Panc1 (cell line): ENCODE measurements around the gene ZNF512B. TPM values are rescaled to one million over a fixed set of nuclear protein-coding genes. Genes with fewer than 3 reads are reported as not detected.

Experiments used
- ATAC-seq: fragments of 200-7000 bp; cut with Tn5 transposase; 2 replicates; pipeline ENCODE4 v1.9.1; 2020; ENCODE audit warnings: mild to moderate bottlenecking, moderate library complexity
- BruUV-seq: library from RNA; stranded (reverse); fragments of 400-500 nt; replicated peaks from 2 replicates; lab custom pipeline; 2021; lab: Mats Ljungman, UMichigan
- CTCF ChIA-PET: fragments of 300-600 bp; sonication (Branson Sonifier 250); formaldehyde crosslinking; loops from one replicate; lab custom pipeline; 2022; ENCODE audit warnings: antibody characterized with exemption; lab: Charles Lee
- POLR2A ChIA-PET: fragments of 300-600 bp; sonication (Branson Sonifier 250); formaldehyde crosslinking; loops from one replicate; lab custom pipeline; 2022; ENCODE audit warnings: antibody characterized with exemption; lab: Charles Lee
- DNase-seq: peaks from one replicate; pipeline ENCODE4 v3.0.0-alpha.2; 2010; ENCODE audit warnings: low read depth, low spot score
- H3K27ac ChIP-seq: 2 replicates; pipeline ENCODE4 v1.5.1; 2011; ENCODE audit warnings: mild to moderate bottlenecking, low read length, inconsistent platforms
- H3K27me3 ChIP-seq: fragments of 200-500 bp; sonication (Bioruptor generic); 2 replicates; pipeline ENCODE4 v1.6.0; 2014; ENCODE audit warnings: low read length, inconsistent platforms; ENCODE audit not compliant: control insufficient read depth, insufficient read depth
- H3K36me3 ChIP-seq: fragments of 200-500 bp; sonication (Bioruptor generic); 2 replicates; pipeline ENCODE4 v1.5.1; 2014; ENCODE audit warnings: inconsistent platforms, mild to moderate bottlenecking, low read length, moderate library complexity; ENCODE audit not compliant: control insufficient read depth, insufficient read depth
- H3K4me1 ChIP-seq: 2 replicates; pipeline ENCODE4 v1.5.1; 2011; ENCODE audit warnings: inconsistent platforms, mild to moderate bottlenecking, low read length, moderate library complexity; ENCODE audit not compliant: control insufficient read depth, insufficient read depth
- H3K4me3 ChIP-seq, 2 experiments: 2 replicates each; pipeline ENCODE4 v1.5.1; 2011 to 2012; ENCODE audit warnings: low read depth in 2 of 2, low read length in 2 of 2, mild to moderate bottlenecking in 2 of 2, inconsistent platforms in 1 of 2, moderate library complexity in 1 of 2
- H3K9me3 ChIP-seq: fragments of 200-500 bp; sonication (Bioruptor generic); 2 replicates; pipeline ENCODE4 v1.5.1; 2014; ENCODE audit warnings: low read depth, mild to moderate bottlenecking, inconsistent platforms, low read length, moderate library complexity; ENCODE audit not compliant: control insufficient read depth, insufficient read depth
- POLR2AphosphoS5 ChIP-seq: IDR thresholded peaks from 2 replicates; pipeline ENCODE4 v1.6.1; 2012; ENCODE audit warnings: mild to moderate bottlenecking, low read depth, low read length, moderate library complexity
- SIN3A ChIP-seq: IDR thresholded peaks from 2 replicates; pipeline ENCODE4 v1.6.1; 2012; ENCODE audit warnings: low read depth, mild to moderate bottlenecking, low read length, moderate library complexity, borderline replicate concordance; ENCODE audit not compliant: insufficient read depth
- TCF7L2 ChIP-seq: IDR thresholded peaks from 2 replicates; pipeline ENCODE4 v1.6.1; 2011; ENCODE audit warnings: mild to moderate bottlenecking, low read depth, low read length, inconsistent platforms
- in situ Hi-C: cut with HindIII; loops from 2 replicates; pipeline ENCODE4 v1.10.0; 2016; ENCODE audit warnings: low sequenced_read_pairs, low pct_unique_long_range_greater_than_20kb
- intact Hi-C: fragments of 100-400 bp; cut with micrococcal nuclease; formaldehyde crosslinking; loops from one replicate; pipeline ENCODE4 v1.10.0; 2022; ENCODE audit not compliant: unreplicated experiment
- total RNA-seq: library from RNA; stranded (reverse); gene quantifications from one replicate; pipeline ENCODE4 v1.2.1, GENCODE V29; 2021; ENCODE audit not compliant: unreplicated experiment
- TF ChIP-seq, protein P1 (sequence below), 2 experiments: IDR thresholded peaks; 2 replicates each; pipeline ENCODE4 v1.6.1; 2011 to 2012; ENCODE audit warnings: low read depth in 2 of 2, control low read depth in 1 of 2, low read length in 1 of 2, mild to moderate bottlenecking in 1 of 2, moderate library complexity in 1 of 2; ENCODE audit not compliant: insufficient read depth in 1 of 2
- TF ChIP-seq, protein P2 (sequence below): fragments of 450-650 bp; IDR thresholded peaks from 2 replicates; pipeline ENCODE4 v1.5.1; 2017; ENCODE audit warnings: mild to moderate bottlenecking

ZNF512B gene
- total RNA-seq, 1 experiment from 2014 or later = 17.9 TPM

DNA sequence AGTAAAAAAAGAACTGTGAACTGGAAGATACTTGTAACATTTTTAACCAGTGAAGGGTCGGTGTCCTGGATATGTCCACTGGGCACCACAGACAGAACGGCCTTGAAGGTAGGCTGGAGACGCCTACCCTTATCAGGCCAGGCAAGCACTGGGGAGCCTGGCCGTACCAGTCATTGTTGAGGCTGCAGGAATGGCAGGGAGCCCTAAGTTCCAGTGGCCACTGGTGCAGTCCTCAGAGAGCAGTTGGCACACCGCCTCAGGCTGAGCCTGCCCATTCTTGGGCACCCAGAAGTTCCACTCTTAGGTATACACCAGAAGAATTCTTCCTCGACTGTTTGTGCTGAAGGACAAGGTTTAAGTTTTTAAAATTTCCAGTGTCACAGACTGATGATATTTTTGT is 54.3 kb downstream of the ZNF512B start:
- Histone ChIP-seq H3K27ac (no peak overlapping the region), H3K4me1 (peaks cover 22% of the 10 kb centered on the region), H3K36me3 (no peaks in the 10 kb centered on the region; the same call in 1 of the 2 replicates), H3K27me3 (no peaks in the 10 kb centered on the region), H3K9me3 (no peaks in the 10 kb centered on the region), H3K4me3 (no peak overlapping the region)
- ChIA-PET CTCF (no interaction called here), POLR2A (interaction anchor here (0.6 kb wide), 1 partner anchor 56 kb away, joined by 3 read pairs; no protein-coding TSS in a partner anchor)
- TF ChIP-seq, protein P1, sequence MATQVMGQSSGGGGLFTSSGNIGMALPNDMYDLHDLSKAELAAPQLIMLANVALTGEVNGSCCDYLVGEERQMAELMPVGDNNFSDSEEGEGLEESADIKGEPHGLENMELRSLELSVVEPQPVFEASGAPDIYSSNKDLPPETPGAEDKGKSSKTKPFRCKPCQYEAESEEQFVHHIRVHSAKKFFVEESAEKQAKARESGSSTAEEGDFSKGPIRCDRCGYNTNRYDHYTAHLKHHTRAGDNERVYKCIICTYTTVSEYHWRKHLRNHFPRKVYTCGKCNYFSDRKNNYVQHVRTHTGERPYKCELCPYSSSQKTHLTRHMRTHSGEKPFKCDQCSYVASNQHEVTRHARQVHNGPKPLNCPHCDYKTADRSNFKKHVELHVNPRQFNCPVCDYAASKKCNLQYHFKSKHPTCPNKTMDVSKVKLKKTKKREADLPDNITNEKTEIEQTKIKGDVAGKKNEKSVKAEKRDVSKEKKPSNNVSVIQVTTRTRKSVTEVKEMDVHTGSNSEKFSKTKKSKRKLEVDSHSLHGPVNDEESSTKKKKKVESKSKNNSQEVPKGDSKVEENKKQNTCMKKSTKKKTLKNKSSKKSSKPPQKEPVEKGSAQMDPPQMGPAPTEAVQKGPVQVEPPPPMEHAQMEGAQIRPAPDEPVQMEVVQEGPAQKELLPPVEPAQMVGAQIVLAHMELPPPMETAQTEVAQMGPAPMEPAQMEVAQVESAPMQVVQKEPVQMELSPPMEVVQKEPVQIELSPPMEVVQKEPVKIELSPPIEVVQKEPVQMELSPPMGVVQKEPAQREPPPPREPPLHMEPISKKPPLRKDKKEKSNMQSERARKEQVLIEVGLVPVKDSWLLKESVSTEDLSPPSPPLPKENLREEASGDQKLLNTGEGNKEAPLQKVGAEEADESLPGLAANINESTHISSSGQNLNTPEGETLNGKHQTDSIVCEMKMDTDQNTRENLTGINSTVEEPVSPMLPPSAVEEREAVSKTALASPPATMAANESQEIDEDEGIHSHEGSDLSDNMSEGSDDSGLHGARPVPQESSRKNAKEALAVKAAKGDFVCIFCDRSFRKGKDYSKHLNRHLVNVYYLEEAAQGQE (IDR thresholded peaks at IDR 0.05; ENCODE audit: insufficient read depth in 1 of 2, low read depth in 2 of 2, low read length in 1 of 2) = no peak
- TF ChIP-seq, protein P2, sequence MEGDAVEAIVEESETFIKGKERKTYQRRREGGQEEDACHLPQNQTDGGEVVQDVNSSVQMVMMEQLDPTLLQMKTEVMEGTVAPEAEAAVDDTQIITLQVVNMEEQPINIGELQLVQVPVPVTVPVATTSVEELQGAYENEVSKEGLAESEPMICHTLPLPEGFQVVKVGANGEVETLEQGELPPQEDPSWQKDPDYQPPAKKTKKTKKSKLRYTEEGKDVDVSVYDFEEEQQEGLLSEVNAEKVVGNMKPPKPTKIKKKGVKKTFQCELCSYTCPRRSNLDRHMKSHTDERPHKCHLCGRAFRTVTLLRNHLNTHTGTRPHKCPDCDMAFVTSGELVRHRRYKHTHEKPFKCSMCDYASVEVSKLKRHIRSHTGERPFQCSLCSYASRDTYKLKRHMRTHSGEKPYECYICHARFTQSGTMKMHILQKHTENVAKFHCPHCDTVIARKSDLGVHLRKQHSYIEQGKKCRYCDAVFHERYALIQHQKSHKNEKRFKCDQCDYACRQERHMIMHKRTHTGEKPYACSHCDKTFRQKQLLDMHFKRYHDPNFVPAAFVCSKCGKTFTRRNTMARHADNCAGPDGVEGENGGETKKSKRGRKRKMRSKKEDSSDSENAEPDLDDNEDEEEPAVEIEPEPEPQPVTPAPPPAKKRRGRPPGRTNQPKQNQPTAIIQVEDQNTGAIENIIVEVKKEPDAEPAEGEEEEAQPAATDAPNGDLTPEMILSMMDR = no peak
- no peak for TF ChIP-seq POLR2AphosphoS5
- no peak for TF ChIP-seq TCF7L2
- TF ChIP-seq SIN3A = no peak
- TSS peak; percentile 48 for BruUV-seq
- ATAC-seq (no peak), DNase-seq (no peak)
- intact Hi-C loops = no loop called here
- in situ Hi-C loops = no loop called here

DNA sequence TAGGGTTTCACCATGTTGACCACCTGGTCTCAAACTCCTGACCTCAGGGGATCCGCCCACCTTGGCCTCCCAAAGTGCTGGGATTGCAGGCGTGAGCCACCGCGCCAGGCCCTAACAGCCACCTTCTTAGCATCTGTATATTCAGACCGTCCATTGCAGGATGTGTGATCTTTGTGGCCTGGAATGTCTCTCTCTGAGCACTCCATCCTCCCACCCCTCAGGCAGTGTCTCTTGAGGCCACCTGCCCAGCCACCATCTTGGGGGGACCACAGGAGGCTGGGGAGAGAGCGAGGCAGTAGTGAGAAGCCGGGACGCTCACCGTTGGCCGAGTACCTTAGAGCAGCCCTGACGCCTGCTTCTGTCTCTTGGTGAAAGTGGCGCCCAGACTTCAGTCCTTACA is 56.0 kb downstream of the ZNF512B start:
- H3K27me3 ChIP-seq = no peaks in the 10 kb centered on the region
- ATAC-seq (no peak), DNase-seq (no peak)
- BruUV-seq = no TSS peak
- H3K36me3 ChIP-seq = no peaks in the 10 kb centered on the region
- intact Hi-C loops (no loop called here), in situ Hi-C loops (no loop called here)
- ChIA-PET POLR2A (no interaction called here), CTCF (no interaction called here)
- no peak overlapping the region for H3K27ac ChIP-seq
- no peaks in the 10 kb centered on the region for H3K9me3 ChIP-seq
- peaks cover 22% of the 10 kb centered on the region for H3K4me1 ChIP-seq
- no peak overlapping the region for H3K4me3 ChIP-seq
- TF ChIP-seq, protein P2 = no peak
- TF ChIP-seq TCF7L2 = no peak
